ENCODE data around the gene FAAP20. TPM values are rescaled to one million over a fixed set of nuclear protein-coding genes. Genes with fewer than 3 reads are reported as not detected.

FAAP20 gene
- 33.4 and 34.5 TPM in 2 replicates for total RNA-seq (2014; rRNA removed; shearing (Covaris generic))
- 122 and 127 TPM in 2 replicates for polyA plus RNA-seq (2016; fragmentation: Nextera tagmentation; extraction: Ambion mirVana)

- H3K4me2 ChIP-seq (ENCODE audit: unreplicated experiment), result peak within 1 kb of the TSS; percentile 98
- H4K20me1 ChIP-seq (ENCODE audit: insufficient read depth), result no peaks in the 10 kb centered on the region
- no peaks in the 10 kb centered on the region for H3K9me2 ChIP-seq (ENCODE audit: insufficient read depth)
- H3K36me3 ChIP-seq (ENCODE audit: low read depth), result no peaks in the 10 kb centered on the region
- TF ChIP-seq EZH2phosphoT487 (IDR thresholded peaks at IDR 0.05; ENCODE audit: insufficient read depth, low read depth), result no peak
- no peak for TF ChIP-seq EZH2 (IDR thresholded peaks at IDR 0.05; ENCODE audit: insufficient read depth, poor library complexity, severe bottlenecking)
- DNase-seq, result peak; percentile 91
- H3F3A ChIP-seq (ENCODE audit: insufficient read depth), result peaks cover 20% of the 10 kb centered on the region
- H3K9me3 ChIP-seq (ENCODE audit: low read depth), result no peaks in the 10 kb centered on the region
- in situ Hi-C loops (cut with MboI), result loop anchor here (25.0 kb wide), 1 partner anchor 318 kb away; no protein-coding TSS in a partner anchor
- peak within 1 kb of the TSS; percentile 87 for H2AFZ ChIP-seq
- H3K27me3 ChIP-seq (replicated peaks; ENCODE audit: insufficient read depth), result no peaks in the 10 kb centered on the region
- peak within 1 kb of the TSS; percentile 81 for H3K27ac ChIP-seq
- H3K4me1 ChIP-seq (ENCODE audit: insufficient read depth), result peaks cover 21% of the 10 kb centered on the region
- peaks cover 35% of the 10 kb centered on the region for H3K79me2 ChIP-seq (ENCODE audit: insufficient read depth)
- H3K9ac ChIP-seq, result peak within 1 kb of the TSS; percentile 77
- peak within 1 kb of the TSS; percentile 85 for H3K4me3 ChIP-seq
- 6% methylated on average over 38 of the region's 63 CpGs; no CpG with 5 or more reads in 1 of the 2 experiments for WGBS, 2 experiments (ENCODE audit: low coverage in 1 of 2, low lambda C conversion rate in 2 of 2, missing lambda C conversion rate in 2 of 2)
Observed at GRCh38 chr1:2194319-2194897, at the start of gene FAAP20. Gene FAAP20, minus strand, starts transcription at chr1:2194772. Its CDS starts 23 bp downstream, at chr1:2194749.

- peaks cover 28% of the 10 kb centered on the region for H4K20me1 ChIP-seq (ENCODE audit: insufficient read depth)
- H3F3A ChIP-seq (ENCODE audit: insufficient read depth), result peaks cover 38% of the 10 kb centered on the region
- H3K79me2 ChIP-seq (ENCODE audit: insufficient read depth), result peaks cover 100% of the 10 kb centered on the region
- in situ Hi-C loops (cut with MboI), result no loop called here
- 41 to 42% methylated on average over 33 of the region's 33 CpGs for WGBS, 2 experiments (ENCODE audit: low coverage in 1 of 2, low lambda C conversion rate in 2 of 2, missing lambda C conversion rate in 2 of 2)
- no peaks in the 10 kb centered on the region for H3K27me3 ChIP-seq (replicated peaks; ENCODE audit: insufficient read depth)
- H3K4me3 ChIP-seq, result no peak overlapping the region
- no peaks in the 10 kb centered on the region; the same call in 1 of the 2 replicates for H3K36me3 ChIP-seq (ENCODE audit: low read depth)
- no peaks in the 10 kb centered on the region for H3K9me3 ChIP-seq (ENCODE audit: low read depth)
- DNase-seq, result peak; percentile 57
- H3K4me1 ChIP-seq (ENCODE audit: insufficient read depth), result peaks cover 46% of the 10 kb centered on the region
- peak overlapping the region; percentile 13 for H3K4me2 ChIP-seq (ENCODE audit: unreplicated experiment)
- peak overlapping the region; percentile 41 for H3K27ac ChIP-seq
- TF ChIP-seq EZH2 (IDR thresholded peaks at IDR 0.05; ENCODE audit: insufficient read depth, poor library complexity, severe bottlenecking) (no peak), EZH2phosphoT487 (IDR thresholded peaks at IDR 0.05; ENCODE audit: insufficient read depth, low read depth) (no peak)
- peak overlapping the region; percentile 48 for H3K9ac ChIP-seq
- no peaks in the 10 kb centered on the region for H3K9me2 ChIP-seq (ENCODE audit: insufficient read depth)
- no peak overlapping the region for H2AFZ ChIP-seq
Observed at GRCh38 chr1:2242814-2243725, 48.5 kb upstream of the FAAP20 start.

GRCh38 chr1:2241820-2242219 is 47.2 kb upstream of the FAAP20 start:
- no peak overlapping the region for H3K9ac ChIP-seq
- no peak overlapping the region for H3K4me3 ChIP-seq
- H4K20me1 ChIP-seq (ENCODE audit: insufficient read depth), result peaks cover 20% of the 10 kb centered on the region
- H3K4me2 ChIP-seq (ENCODE audit: unreplicated experiment), result no peak overlapping the region
- no peaks in the 10 kb centered on the region; the same call in 1 of the 2 replicates for H3K36me3 ChIP-seq (ENCODE audit: low read depth)
- H3K9me3 ChIP-seq (ENCODE audit: low read depth), result no peaks in the 10 kb centered on the region
- no peaks in the 10 kb centered on the region for H3K27me3 ChIP-seq (replicated peaks; ENCODE audit: insufficient read depth)
- WGBS, 2 experiments (ENCODE audit: low coverage in 1 of 2, low lambda C conversion rate in 2 of 2, missing lambda C conversion rate in 2 of 2), result 84 to 89% methylated on average over 13 of the region's 13 CpGs
- H3K79me2 ChIP-seq (ENCODE audit: insufficient read depth), result peaks cover 100% of the 10 kb centered on the region
- H3K9me2 ChIP-seq (ENCODE audit: insufficient read depth), result no peaks in the 10 kb centered on the region
- no peak overlapping the region for H2AFZ ChIP-seq
- no peak for DNase-seq
- peaks cover 46% of the 10 kb centered on the region for H3K4me1 ChIP-seq (ENCODE audit: insufficient read depth)
- in situ Hi-C loops (cut with MboI), result no loop called here
- TF ChIP-seq EZH2phosphoT487 (IDR thresholded peaks at IDR 0.05; ENCODE audit: insufficient read depth, low read depth) (no peak), EZH2 (IDR thresholded peaks at IDR 0.05; ENCODE audit: insufficient read depth, poor library complexity, severe bottlenecking) (no peak)
- H3F3A ChIP-seq (ENCODE audit: insufficient read depth), result peaks cover 27% of the 10 kb centered on the region
- H3K27ac ChIP-seq, result no peak overlapping the region
